Neural cell (in vitro differentiated cells): ENCODE data around the gene HK1. TPM values are rescaled to one million over a fixed set of nuclear protein-coding genes. Genes with fewer than 3 reads are reported as not detected.

Experiments
- H2AFZ ChIP-seq: fragments of 200-600, 300-800 bp; sonication (generic), shearing (Covaris generic); 2 replicates; pipeline ENCODE4 v1.6.0; 2014; ENCODE audit warnings: low read depth, mild to moderate bottlenecking, antibody characterized with exemption, low read length, moderate library complexity
- H3F3A ChIP-seq: fragments of 200-600 bp; shearing (Covaris generic); 2 replicates; pipeline ENCODE4 v1.6.1; 2016; ENCODE audit warnings: mild to moderate bottlenecking, moderate library complexity, mixed read lengths, antibody characterized with exemption, low read length; ENCODE audit not compliant: insufficient read depth, poor library complexity, severe bottlenecking
- H3K27ac ChIP-seq: fragments of 200-600, 300-800 bp; sonication (generic), shearing (Covaris generic); 2 replicates; pipeline ENCODE4 v1.5.1; 2014; ENCODE audit warnings: mild to moderate bottlenecking, low read length, moderate library complexity
- H3K27me3 ChIP-seq: fragments of 300-800, 200-600 bp; sonication (generic), shearing (Covaris generic); 2 replicates; pipeline ENCODE4 v1.6.0; 2014; ENCODE audit warnings: mild to moderate bottlenecking, low read depth, low read length, moderate library complexity; ENCODE audit not compliant: insufficient read depth
- H3K36me3 ChIP-seq: fragments of 300-800, 200-600 bp; sonication (generic), shearing (Covaris generic); 2 replicates; pipeline ENCODE4 v1.5.1; 2014; ENCODE audit warnings: mild to moderate bottlenecking, antibody characterized with exemption, low read length, moderate library complexity; ENCODE audit not compliant: insufficient read depth
- H3K4me2 ChIP-seq: fragments of 300-800, 200-600 bp; sonication (generic), shearing (Covaris generic); 2 replicates; pipeline ENCODE4 v1.6.0; 2014; ENCODE audit warnings: mild to moderate bottlenecking, low read length
- H3K4me3 ChIP-seq: fragments of 300-800, 200-600 bp; sonication (generic), shearing (Covaris generic); 2 replicates; pipeline ENCODE4 v1.5.1; 2014; ENCODE audit warnings: mild to moderate bottlenecking, low read length, moderate library complexity
- H3K79me2 ChIP-seq: fragments of 200-600 bp; shearing (Covaris generic); replicated peaks from 2 replicates; pipeline ENCODE4 v1.6.0; 2014; ENCODE audit warnings: mild to moderate bottlenecking, low read length, moderate library complexity; ENCODE audit not compliant: insufficient read depth
- H3K9ac ChIP-seq: fragments of 300-800, 200-600 bp; sonication (generic), shearing (Covaris generic); 2 replicates; pipeline ENCODE4 v1.6.1; 2016; ENCODE audit warnings: mild to moderate bottlenecking, low read length, mixed read lengths
- H3K9me2 ChIP-seq: fragments of 200-600 bp; shearing (Covaris generic); 2 replicates; pipeline ENCODE4 v1.6.1; 2016; ENCODE audit warnings: mild to moderate bottlenecking, low read length, mixed read lengths; ENCODE audit not compliant: insufficient read depth
- H3K9me3 ChIP-seq: fragments of 200-600, 300-800 bp; sonication (generic), shearing (Covaris generic); 2 replicates; pipeline ENCODE4 v1.6.1; 2016; ENCODE audit warnings: mild to moderate bottlenecking, mixed run types, low read length, moderate library complexity, mixed read lengths
- H4K20me1 ChIP-seq: fragments of 200-600 bp; shearing (Covaris generic); 2 replicates; pipeline ENCODE4 v1.6.1; 2016; ENCODE audit warnings: mild to moderate bottlenecking, mixed run types; ENCODE audit not compliant: insufficient read depth
- CTCF ChIP-seq: fragments of 450-650 bp; IDR thresholded peaks from 2 replicates; pipeline ENCODE4 v1.5.1; 2014; ENCODE audit warnings: antibody characterized with exemption, mild to moderate bottlenecking, moderate library complexity; ENCODE audit not compliant: poor library complexity, severe bottlenecking
- EP300 ChIP-seq: fragments of 450-650 bp; conservative IDR thresholded peaks from 2 replicates; pipeline ENCODE4 v1.6.1; 2014; ENCODE audit warnings: antibody characterized with exemption, mild to moderate bottlenecking, moderate library complexity; ENCODE audit not compliant: poor library complexity, severe bottlenecking
- EZH2 ChIP-seq: fragments of 200-600, 300-800 bp; shearing (Covaris generic), sonication (generic); IDR thresholded peaks from 2 replicates; pipeline ENCODE4 v1.6.1; 2014; ENCODE audit warnings: antibody characterized with exemption, low read length, borderline replicate concordance, mild to moderate bottlenecking; ENCODE audit not compliant: insufficient read depth, poor library complexity, severe bottlenecking
- MXI1 ChIP-seq: fragments of 450-650 bp; conservative IDR thresholded peaks from 2 replicates; pipeline ENCODE4 v1.6.1; 2014; ENCODE audit warnings: antibody characterized with exemption, mild to moderate bottlenecking; ENCODE audit not compliant: poor library complexity, severe bottlenecking
- POLR2AphosphoS5 ChIP-seq: IDR thresholded peaks from 2 replicates; pipeline ENCODE4 v1.6.1; 2012
- RAD21 ChIP-seq: fragments of 450-650 bp; conservative IDR thresholded peaks from 2 replicates; pipeline ENCODE4 v1.6.1; 2014; ENCODE audit warnings: antibody characterized with exemption, mild to moderate bottlenecking, moderate library complexity
- REST ChIP-seq: IDR thresholded peaks from 2 replicates; pipeline ENCODE4 v1.6.1; 2012; ENCODE audit warnings: borderline replicate concordance
- SMC3 ChIP-seq: fragments of 450-650 bp; conservative IDR thresholded peaks from 2 replicates; pipeline ENCODE4 v1.6.1; 2014; ENCODE audit warnings: antibody characterized with exemption, mild to moderate bottlenecking, moderate library complexity; ENCODE audit not compliant: poor library complexity
- TAF1 ChIP-seq: IDR thresholded peaks from 2 replicates; pipeline ENCODE4 v1.6.1; 2012; ENCODE audit warnings: low read depth
- polyA plus RNA-seq: library from polyadenylated mRNA; depleted of rRNA; stranded (reverse); fragments of >200 nt; gene quantifications from 2 replicates; pipeline ENCODE4 v1.2.3, GENCODE V29; 2014

Gene HK1
- polyA plus RNA-seq, 1 donor from 2014 or later = 60.5 TPM

DNA sequence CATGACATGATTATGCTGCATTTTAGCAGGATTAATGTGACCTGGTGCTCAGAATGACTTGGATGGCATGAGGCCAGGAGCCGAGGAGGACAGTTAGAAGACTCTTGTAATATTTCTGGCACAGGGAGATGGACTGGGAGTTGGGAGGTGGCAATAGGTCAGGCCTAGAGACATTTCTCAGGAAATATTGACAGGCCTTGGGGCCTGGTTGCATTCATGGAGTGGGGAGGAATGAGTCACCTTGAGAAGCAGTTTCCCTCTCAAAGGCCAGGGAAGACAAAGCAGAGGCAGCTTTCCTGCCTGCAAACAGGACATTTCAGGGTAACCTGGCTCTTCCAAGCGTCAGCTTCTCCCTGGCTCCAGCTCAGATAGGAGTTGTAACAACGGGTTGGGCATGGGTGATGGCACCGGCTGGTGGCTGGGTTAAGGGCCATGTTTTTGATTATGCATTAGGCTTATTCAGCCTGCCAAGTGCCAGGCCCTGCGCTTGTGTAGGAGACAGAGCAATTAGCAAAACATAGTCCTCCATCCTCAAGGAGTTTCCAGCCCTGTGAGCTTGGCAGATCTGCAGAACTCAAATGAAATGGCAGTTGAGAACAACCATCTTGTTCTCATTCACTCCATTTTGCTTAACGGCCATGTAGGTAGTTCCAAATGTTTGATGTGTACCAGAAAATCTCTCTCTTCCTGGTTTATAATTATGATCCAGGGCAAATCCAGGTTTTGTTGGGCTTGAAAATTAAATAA is 38.2 kb downstream of the HK1 start:
- H4K20me1 ChIP-seq = no peaks in the 10 kb centered on the region
- H3K4me2 ChIP-seq = no peak overlapping the region
- no peak overlapping the region for H2AFZ ChIP-seq
- no peak for TF ChIP-seq REST
- TF ChIP-seq EP300 = no peak
- TF ChIP-seq MXI1 = no peak
- no peak for TF ChIP-seq SMC3
- TF ChIP-seq TAF1 = no peak
- no peak for TF ChIP-seq EZH2
- TF ChIP-seq POLR2AphosphoS5 = no peak
- H3K4me3 ChIP-seq = no peak overlapping the region
- no peaks in the 10 kb centered on the region for H3F3A ChIP-seq
- H3K27ac ChIP-seq = no peak overlapping the region
- H3K9ac ChIP-seq = no peak overlapping the region
- no peaks in the 10 kb centered on the region for H3K27me3 ChIP-seq
- no peaks in the 10 kb centered on the region for H3K9me2 ChIP-seq
- H3K79me2 ChIP-seq = peaks cover 22% of the 10 kb centered on the region
- no peaks in the 10 kb centered on the region for H3K36me3 ChIP-seq
- no peaks in the 10 kb centered on the region for H3K9me3 ChIP-seq

GRCh38 chr10:69317175-69317604 is 38.9 kb downstream of the HK1 start:
- no peak overlapping the region for H2AFZ ChIP-seq
- no peaks in the 10 kb centered on the region for H3K27me3 ChIP-seq
- H3K79me2 ChIP-seq = peaks cover 22% of the 10 kb centered on the region
- no peak overlapping the region for H3K4me2 ChIP-seq
- no peaks in the 10 kb centered on the region for H3K36me3 ChIP-seq
- H3K9me3 ChIP-seq = no peaks in the 10 kb centered on the region
- H3K9me2 ChIP-seq = no peaks in the 10 kb centered on the region
- no peaks in the 10 kb centered on the region for H4K20me1 ChIP-seq
- H3K9ac ChIP-seq = no peak overlapping the region
- no peak overlapping the region for H3K4me3 ChIP-seq
- H3F3A ChIP-seq = no peaks in the 10 kb centered on the region
- no peak for TF ChIP-seq REST
- no peak for TF ChIP-seq TAF1
- no peak for TF ChIP-seq MXI1
- no peak for TF ChIP-seq CTCF
- TF ChIP-seq RAD21 = no peak
- TF ChIP-seq EZH2 = no peak
- no peak for TF ChIP-seq EP300
- TF ChIP-seq SMC3 = no peak
- TF ChIP-seq POLR2AphosphoS5 = no peak
- H3K27ac ChIP-seq = no peak overlapping the region
